Brain microvascular endothelial cell (primary cell): ENCODE data around the gene TBC1D23.
A peak's percentile ranks its signal among the peaks of the same experiment; 100 is the strongest.
"Not testable (repeated sequence)": the region's sequence is repeated elsewhere in the genome, so short reads cannot be mapped to it uniquely, and the experiment has no call there.

Experiments
- DNase-seq: peaks from one replicate; pipeline ENCODE4 v3.0.0-alpha.2; 2020
- H3K27ac ChIP-seq: fragments of 250-450 bp; sonication (Bioruptor Pico); 2 replicates; pipeline ENCODE4 v1.5.1; 2020; ENCODE audit warnings: mild to moderate bottlenecking, moderate library complexity
- H3K27me3 ChIP-seq: fragments of 250-450 bp; sonication (Bioruptor Pico); replicated peaks from 2 replicates; pipeline ENCODE4 v1.5.1; 2020; ENCODE audit warnings: mild to moderate bottlenecking
- H3K36me3 ChIP-seq: fragments of 250-450 bp; sonication (Bioruptor Pico); replicated peaks from 2 replicates; pipeline ENCODE4 v1.5.1; 2020; ENCODE audit warnings: mild to moderate bottlenecking
- H3K4me3 ChIP-seq: 2 replicates; pipeline ENCODE4 v1.5.1; 2011; ENCODE audit warnings: low read depth, mild to moderate bottlenecking, control low read depth, low read length, moderate library complexity
- in situ Hi-C: cut with HindIII; loops from 2 replicates; pipeline ENCODE4 v1.10.0; 2017; ENCODE audit warnings: low sequenced_read_pairs, low pct_ligation_motif_present
- TF ChIP-seq, protein P1 (sequence below): IDR thresholded peaks from 2 replicates; pipeline ENCODE4 v1.5.1; 2011; ENCODE audit warnings: low read depth, mild to moderate bottlenecking, moderate library complexity, low read length, control low read depth, inconsistent platforms; ENCODE audit errors: missing control alignments

TBC1D23 gene

DNA sequence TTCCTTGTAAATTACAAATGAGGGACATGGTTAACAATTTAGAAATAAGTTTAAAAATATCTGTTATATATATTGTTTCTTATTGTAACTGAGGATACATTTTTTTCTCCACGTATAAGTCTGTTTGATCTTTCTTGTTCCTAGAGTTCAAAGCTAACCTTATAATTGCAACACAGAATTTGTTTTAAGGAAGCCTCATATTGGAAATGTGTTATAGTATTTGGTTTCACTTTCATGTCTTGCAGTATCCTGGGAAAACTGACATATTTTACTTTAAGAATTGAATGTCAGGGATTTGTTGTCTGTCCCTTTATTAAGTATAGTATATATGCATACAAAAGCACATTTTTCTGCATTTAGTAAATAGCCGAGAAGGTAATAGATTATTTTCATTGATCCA is 50.2 kb downstream of the TBC1D23 start:
- TF ChIP-seq, protein P1, sequence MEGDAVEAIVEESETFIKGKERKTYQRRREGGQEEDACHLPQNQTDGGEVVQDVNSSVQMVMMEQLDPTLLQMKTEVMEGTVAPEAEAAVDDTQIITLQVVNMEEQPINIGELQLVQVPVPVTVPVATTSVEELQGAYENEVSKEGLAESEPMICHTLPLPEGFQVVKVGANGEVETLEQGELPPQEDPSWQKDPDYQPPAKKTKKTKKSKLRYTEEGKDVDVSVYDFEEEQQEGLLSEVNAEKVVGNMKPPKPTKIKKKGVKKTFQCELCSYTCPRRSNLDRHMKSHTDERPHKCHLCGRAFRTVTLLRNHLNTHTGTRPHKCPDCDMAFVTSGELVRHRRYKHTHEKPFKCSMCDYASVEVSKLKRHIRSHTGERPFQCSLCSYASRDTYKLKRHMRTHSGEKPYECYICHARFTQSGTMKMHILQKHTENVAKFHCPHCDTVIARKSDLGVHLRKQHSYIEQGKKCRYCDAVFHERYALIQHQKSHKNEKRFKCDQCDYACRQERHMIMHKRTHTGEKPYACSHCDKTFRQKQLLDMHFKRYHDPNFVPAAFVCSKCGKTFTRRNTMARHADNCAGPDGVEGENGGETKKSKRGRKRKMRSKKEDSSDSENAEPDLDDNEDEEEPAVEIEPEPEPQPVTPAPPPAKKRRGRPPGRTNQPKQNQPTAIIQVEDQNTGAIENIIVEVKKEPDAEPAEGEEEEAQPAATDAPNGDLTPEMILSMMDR, result no peak
- Histone ChIP-seq H3K27ac (no peak overlapping the region), H3K4me3 (no peak overlapping the region), H3K36me3 (peaks cover 13% of the 10 kb centered on the region), H3K27me3 (no peaks in the 10 kb centered on the region)
- in situ Hi-C loops, result no loop called here
- no peak for DNase-seq

DNA sequence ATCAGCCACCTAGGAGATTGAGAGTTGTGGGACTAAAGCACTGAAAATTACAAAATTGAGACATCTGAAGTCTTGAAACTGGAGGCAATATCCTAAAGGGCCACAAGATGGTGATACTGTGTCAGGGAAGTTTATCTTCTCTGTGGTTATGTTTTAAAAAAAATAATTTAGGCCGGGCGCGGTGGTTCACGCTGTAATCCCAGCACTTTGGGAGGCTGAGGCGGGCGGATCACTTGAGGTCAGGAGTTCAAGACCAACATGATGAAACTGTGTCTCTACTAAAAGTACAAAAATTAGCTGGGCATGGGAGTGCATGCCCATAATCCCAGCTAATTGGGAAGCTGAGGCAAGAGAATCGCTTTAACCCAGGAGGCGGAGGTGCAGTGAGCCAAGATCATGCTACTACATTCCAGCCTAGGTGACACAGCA is 55.9 kb downstream of the TBC1D23 start:
- H3K36me3 ChIP-seq, result peaks cover 6% of the 10 kb centered on the region
- no peaks in the 10 kb centered on the region for H3K27me3 ChIP-seq
- H3K4me3 ChIP-seq, result no peak overlapping the region
- H3K27ac ChIP-seq, result no peak overlapping the region
- in situ Hi-C loops, result no loop called here
- TF ChIP-seq, protein P1, result peak; percentile 67
- DNase-seq, result peak; percentile 64

DNA sequence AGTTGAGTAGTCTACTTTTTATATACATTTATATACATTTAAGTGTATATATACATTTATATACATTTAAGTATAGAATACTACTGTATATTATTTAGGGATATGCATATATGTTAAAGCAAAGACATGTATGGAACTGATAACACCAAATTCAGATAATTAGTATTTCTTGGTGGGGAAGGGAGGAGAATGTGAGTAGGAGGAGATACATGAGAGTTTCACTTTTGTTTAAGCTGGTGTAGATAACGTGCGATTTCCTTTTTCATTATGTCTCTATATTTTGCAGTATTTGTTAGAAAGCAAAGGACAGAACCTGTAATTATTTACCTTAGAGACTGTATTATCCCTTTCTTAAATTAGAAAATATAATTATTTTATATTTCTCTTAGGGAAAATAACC is 57.1 kb downstream of the TBC1D23 start:
- no peaks in the 10 kb centered on the region for H3K27me3 ChIP-seq
- no peak for DNase-seq
- no peak overlapping the region for H3K4me3 ChIP-seq
- H3K36me3 ChIP-seq, result peaks cover 6% of the 10 kb centered on the region
- in situ Hi-C loops, result no loop called here
- H3K27ac ChIP-seq, result no peak overlapping the region
- TF ChIP-seq, protein P1, result no peak

DNA sequence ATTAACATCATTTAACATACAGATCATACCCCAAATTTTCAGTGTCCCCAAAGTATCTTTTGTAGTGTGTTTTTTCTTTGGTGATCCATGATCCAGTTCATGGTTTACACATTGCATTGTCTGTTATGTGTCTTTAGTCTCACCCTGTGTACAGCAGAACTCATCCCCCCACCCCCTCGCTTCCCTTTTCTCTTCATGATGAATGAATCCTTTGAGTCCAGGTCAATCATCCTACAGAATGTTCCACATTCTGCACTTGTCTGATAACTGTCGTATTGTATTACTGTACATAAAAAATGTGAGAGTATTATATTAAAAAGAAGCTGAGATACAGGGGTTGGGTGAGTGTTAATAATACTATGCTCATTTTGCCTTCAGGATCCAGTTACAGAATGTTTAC is 59.2 kb downstream of the TBC1D23 start:
- Histone ChIP-seq H3K36me3 (peaks cover 6% of the 10 kb centered on the region), H3K4me3 (no peak overlapping the region), H3K27ac (no peak overlapping the region), H3K27me3 (no peaks in the 10 kb centered on the region)
- in situ Hi-C loops, result no loop called here
- TF ChIP-seq, protein P1, result no peak
- DNase-seq, result no peak

DNA sequence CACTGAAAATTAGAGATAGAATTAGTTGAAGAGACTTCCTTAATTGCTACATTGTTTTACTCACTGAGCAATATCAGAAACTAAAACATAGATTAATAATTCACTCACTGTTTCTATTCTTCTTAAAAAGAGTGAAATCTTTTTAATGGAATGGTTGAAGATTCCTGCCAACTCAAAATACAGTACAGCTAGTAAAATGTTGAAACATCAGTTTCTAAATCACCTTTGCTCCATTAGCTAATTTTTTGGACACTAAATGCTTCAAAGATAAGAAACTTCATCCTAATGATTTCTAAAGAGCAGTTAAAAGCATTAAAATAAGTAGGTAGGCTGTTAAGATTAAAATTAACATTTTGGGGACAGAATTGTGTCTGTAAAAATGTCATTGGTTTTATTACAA is 63.3 kb downstream of the TBC1D23 start:
- TF ChIP-seq, protein P1, result no peak
- in situ Hi-C loops, result no loop called here
- Histone ChIP-seq H3K4me3 (no peak overlapping the region), H3K36me3 (peaks cover 15% of the 10 kb centered on the region), H3K27me3 (no peaks in the 10 kb centered on the region), H3K27ac (no peak overlapping the region)
- no peak for DNase-seq

DNA sequence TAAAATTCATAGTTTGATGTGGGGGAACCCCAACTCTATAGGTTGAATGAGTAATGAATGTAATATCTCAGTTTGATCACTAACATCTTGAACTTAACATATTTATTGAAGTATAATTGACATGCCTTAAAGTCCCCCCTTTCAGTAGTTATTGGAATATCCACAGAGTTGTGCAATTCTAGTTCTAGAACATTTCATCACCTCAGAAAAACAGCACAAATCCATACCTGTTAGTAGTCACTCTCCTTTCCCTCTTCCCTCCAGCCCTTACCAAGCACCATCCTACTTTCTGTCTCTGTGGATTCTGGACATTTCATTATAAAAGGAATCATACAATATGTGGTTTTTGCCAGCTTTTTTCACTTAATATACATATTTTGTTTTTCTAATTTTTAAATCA is 65.0 kb downstream of the TBC1D23 start:
- Histone ChIP-seq H3K36me3 (peaks cover 9% of the 10 kb centered on the region), H3K27ac (no peak overlapping the region), H3K27me3 (no peaks in the 10 kb centered on the region), H3K4me3 (no peak overlapping the region)
- TF ChIP-seq, protein P1, result no peak
- in situ Hi-C loops, result no loop called here
- no peak for DNase-seq

DNA sequence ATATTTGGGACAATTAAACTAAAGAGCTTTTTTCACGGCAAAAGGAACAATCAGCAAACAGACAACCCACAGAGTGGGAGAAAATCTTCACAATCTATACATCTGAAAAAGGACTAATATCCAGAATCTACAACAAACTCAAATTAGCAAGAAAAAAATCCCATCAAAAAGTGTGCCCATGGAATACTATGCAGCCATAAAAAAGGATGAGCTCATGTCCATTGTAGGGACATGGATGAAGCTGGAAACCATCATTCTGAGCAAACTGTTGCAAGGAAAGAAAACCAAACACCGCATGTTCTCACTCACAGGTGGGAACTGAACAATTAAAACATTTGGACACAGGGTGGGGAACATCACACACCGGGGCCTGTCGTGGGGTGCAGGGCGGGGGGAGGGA is 66.6 kb downstream of the TBC1D23 start:
- H3K27ac ChIP-seq, DNase-seq, H3K36me3 ChIP-seq, H3K4me3 ChIP-seq, H3K27me3 ChIP-seq, in situ Hi-C loops: not testable (repeated sequence)
